HG03520 (cell line): ENCODE data around the gene MPV17L.
"Not testable (repeated sequence)": the region's sequence is repeated elsewhere in the genome, so short reads cannot be mapped to it uniquely, and the experiment has no call there.

ENCODE experiments used
- ATAC-seq: cut with Tn5 transposase; IDR thresholded peaks from one replicate; pipeline ENCODE4 v1.9.1; 2021; ENCODE audit warnings: mild to moderate bottlenecking, moderate library complexity; ENCODE audit not compliant: unreplicated experiment

The MPV17L gene

DNA sequence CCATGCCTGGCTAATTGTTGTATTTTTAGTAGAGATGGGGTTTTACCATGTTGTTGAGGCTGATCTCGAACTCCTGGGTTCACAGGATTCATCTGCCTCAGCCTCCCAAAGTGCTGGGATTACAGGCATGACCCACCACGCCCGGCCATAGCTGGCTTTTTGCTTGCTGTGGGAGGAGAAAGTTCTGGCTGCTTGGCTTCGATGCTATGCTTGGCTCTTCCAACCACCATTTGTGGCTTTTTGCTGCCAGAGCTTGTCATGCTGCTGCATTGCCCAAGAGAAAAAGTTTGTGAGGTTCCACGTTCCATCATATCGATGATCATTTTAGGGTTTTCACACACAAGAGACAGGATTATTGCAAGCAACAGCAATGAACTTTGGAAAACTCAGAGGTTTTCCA, 55.1 kb downstream of the MPV17L start:
- no peak for ATAC-seq

DNA sequence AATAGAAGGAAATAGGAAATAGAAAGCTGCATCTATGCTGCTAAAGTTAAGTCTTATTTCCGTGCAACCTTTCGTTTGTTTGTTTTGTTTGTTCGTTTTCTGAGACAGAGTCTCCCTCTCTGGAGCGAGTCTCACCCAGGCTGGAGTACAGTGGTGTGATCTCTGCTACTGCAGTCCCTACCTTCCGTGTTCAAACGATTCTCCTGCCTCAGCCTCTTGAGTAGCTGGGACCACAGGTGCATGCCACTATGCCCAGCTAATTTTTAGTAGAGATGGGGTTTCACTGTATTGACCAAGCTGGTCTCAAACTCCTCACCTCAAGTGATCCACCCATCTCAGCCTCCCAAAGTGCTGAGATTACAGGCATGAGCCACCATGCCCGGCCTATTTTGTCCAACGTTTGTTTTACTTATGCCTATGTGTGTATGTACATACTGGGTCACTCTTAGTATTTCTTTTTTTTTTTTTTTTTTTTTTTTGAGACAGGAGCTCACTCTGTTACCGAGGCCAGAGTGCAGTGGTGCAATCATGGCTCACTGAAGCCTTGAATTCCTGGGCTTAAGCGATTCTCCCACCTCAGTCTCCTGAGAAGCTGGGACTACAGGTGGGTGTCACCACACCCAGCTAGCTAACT, 55.7 kb downstream of the MPV17L start:
- no peak for ATAC-seq

DNA sequence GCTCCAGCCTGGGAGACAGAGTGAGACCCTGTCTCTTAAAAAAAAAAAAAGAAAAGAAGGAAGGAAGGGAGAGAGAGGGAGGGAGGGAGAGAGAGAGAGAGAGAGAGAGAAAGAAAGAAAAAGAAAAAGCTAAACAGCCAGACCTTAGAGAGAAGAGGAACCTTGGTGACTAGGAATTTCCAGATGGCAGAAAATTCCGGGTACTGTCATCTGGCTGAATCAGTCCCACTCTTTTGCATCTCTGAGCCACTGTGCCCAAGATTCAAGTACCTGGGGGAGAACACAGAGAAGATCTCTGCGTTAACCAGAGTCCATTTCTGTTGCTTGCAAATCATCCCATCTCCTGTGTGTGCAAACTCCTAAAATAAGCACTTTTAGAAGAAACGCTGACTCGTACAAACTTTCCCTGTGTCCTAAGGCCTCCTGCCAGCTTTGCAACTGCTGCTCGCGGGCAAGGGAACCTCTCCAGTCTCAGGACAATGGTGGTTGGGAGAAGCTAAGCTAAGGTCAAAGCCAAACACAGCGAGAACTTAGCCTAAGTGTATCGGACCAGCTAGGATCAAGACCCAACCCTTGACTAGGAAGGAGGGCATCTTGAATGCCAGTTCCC, 56.8 kb downstream of the MPV17L start:
- ATAC-seq = no peak

DNA sequence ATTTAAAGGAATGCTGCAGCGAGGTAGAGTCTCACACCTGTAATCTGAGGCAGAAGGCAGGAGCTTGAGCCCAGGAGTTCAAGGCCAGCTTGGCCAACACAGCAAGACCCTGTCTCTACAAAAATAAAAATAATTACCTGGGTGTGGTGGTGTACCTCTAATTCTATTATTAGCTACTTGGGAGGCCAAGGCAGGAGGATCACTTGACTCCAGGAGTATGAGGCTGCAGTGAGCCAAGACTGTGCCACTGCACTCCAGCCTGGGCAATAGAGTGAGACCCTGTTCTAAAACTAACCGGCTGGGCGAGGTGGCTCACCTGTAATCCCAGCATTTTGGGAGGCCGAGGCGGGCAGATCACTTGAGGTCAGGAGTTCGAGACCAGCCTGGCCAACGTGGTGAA, 57.7 kb downstream of the MPV17L start:
- not testable (repeated sequence) for ATAC-seq

DNA sequence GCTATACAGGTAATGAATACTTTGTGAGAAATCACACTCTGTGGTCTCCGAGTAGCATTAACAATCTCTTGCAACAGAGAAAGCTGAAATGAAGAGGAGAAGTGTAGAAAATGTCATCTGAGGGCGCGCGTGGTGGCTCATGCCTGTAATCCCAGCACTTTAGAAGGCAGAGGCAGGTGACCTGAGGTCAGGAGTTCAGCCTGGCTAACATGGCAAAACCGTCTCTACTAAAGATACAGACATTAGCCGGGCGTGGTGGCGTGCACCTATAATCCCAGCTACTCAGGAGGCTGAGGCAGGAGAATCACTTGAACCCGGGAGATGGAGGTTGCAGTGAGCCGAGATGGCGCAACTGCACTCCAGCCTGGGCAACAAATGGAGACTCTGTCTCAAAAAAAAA, 59.4 kb downstream of the MPV17L start:
- ATAC-seq = not testable (repeated sequence)

DNA sequence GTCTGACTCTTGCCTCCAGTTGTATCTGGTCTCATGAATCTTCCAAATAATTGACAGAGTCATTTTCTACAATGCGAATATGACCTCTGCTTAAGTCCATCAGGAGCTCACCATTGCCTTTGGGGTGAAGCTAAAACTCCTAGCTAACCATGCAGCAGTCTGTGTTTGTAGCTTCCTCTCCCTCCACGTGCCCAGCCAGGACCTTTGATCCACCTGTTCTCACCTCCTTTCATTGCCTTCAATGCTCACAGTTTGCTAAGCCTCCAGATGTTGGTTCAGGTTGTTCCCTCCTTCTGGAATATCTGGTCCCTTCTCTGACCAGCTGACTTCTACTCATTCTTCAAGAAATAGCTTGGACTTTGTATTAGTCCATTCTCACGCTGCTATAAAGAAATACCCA, 61.8 kb downstream of the MPV17L start:
- ATAC-seq = no peak

DNA sequence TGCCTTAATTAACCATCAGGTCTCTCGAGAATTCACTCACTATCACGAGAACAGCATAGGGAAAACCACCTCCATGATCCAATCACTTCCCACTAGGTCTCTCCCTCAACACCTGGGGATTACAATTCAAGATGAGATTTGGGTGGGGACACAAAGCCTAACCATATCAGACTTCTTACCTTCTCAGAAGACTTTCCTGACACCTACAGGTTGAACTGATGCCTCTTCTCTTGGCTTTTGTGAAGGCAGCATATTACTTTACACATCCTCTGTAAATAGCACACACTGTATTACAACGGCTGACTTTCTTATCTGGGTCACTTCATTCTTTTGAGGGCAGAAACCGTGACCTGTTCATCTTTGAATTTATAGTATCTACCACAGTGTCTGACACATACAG, 62.4 kb downstream of the MPV17L start:
- ATAC-seq = no peak

DNA sequence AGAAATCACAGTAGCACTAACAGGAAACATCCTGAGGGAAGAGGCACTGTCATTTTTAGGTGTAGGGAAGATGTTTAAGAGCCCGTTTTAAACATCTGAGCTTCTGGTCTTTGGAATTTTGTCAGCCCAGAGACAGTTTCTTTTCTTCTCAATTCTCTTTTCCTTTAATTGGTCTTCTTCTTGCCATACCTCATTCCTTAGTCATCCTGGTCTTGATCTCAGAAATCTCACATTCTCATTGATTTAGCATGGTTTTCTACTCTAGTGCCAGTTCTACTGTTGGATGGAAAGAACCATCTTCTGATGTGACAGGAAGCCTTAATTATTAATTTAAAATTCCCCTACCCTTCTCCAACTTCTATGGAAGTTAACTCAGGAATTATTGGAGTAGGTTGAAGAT, 64.2 kb downstream of the MPV17L start:
- ATAC-seq = no peak

DNA sequence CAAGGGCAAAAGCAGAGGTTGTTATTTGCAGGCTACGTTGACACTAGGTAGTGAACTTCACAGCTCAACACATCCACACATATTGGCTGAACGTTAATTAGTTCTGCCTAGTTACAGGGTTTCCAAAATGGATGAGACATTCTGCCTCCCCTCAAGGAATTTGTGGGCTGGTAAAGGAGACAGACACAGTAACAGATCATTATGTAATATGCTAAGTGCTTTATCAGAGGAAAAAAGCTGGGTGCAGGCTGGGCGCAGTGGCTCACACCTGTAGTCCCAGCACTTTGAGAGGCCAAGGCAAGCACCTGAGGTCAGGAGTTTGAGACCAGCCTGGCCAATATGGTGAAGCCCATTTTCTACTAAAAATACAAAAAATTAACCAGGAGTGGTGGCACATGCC, 65.0 kb downstream of the MPV17L start:
- no peak for ATAC-seq

DNA sequence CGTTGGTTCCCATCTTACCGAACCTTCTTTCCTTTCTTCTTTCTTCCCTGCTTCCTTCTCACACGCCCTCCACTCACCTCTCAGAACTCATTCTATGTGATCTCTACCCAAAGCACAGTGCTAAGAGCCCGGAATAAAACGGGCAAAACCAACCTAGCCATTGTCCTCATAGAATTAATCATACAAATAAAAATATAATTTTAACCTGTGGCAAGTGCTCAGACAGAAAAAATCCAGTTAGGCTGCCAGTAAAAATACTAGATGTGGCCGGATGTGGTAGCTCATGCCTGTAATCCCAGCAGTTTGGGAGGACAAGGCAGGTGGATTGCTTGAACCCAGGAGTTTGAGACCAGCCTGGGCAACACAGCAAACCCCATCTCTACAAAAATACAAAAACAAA, 65.8 kb downstream of the MPV17L start:
- ATAC-seq = no peak
